Measurements from ENCODE around the gene FCHSD2. TPM values are rescaled to one million over a fixed set of nuclear protein-coding genes. Genes with fewer than 3 reads are reported as not detected.
"Not testable (repeated sequence)": the region's sequence is repeated elsewhere in the genome, so short reads cannot be mapped to it uniquely, and the experiment has no call there.

Gene FCHSD2
- total RNA-seq, 2 donors from 2014 or later: 41.1 to 45.0 TPM

DNA sequence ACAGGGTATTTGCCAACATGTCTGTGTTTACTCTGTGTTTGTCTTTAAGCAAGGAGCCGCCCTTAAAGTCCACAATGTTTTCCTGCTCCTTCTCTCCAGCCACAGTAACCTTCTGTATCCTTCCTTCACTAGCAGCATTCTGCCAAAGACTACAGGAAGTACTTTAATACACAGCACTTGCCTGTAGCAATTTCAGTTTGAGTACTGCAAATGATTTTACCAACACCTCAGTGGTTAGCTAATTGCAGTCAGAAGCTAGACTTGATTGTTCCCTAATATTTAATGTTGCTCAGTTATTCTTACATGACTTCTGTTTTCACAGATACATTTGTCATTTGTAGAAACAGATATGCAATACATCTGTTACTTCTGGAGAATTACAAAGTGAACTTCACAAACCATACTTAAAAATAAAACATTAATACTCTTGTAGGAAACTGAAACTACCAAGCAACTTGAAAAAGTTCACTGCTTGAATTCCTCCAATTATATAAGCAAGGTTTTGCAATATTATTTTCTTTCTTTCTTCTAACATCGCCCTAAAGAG is 69.1 kb downstream of the FCHSD2 start:
- Mint-ChIP-seq H3K36me3 (ENCODE audit: low read depth) (peaks cover 6% of the 10 kb centered on the region), H3K4me1 (peaks cover 40% of the 10 kb centered on the region), H3K27ac (peak overlapping the region; percentile 51), H3K27me3 (no peaks in the 10 kb centered on the region), H3K4me3 (no peak overlapping the region)
- H3K9me3 ChIP-seq (ENCODE audit: control insufficient read depth, low read length, poor library complexity, severe bottlenecking): no peaks in the 10 kb centered on the region
- ATAC-seq: peak; percentile 39
- DNase-seq: no peak

DNA sequence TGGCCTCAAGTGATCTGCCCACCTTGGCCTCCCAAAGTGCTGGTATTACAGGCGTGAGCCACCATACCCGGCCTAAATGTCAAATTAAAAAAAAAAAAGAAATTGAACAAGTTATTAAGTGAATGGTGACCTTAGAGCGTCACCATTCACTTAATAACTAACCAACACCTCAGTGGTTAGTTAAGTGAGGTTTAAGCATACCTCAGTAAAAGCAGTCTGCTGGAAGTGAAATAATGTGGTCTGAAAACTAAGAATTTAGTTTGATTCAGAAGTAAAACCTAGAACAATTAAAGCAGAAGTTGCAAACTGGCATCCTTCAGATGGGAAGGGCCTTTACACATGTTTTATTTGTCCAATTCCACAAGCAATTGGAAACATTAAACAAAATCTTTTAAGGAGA is 71.5 kb downstream of the FCHSD2 start:
- no peaks in the 10 kb centered on the region for H3K27me3 Mint-ChIP-seq
- H3K27ac Mint-ChIP-seq: no peak overlapping the region
- peaks cover 6% of the 10 kb centered on the region for H3K36me3 Mint-ChIP-seq (ENCODE audit: low read depth)

DNA sequence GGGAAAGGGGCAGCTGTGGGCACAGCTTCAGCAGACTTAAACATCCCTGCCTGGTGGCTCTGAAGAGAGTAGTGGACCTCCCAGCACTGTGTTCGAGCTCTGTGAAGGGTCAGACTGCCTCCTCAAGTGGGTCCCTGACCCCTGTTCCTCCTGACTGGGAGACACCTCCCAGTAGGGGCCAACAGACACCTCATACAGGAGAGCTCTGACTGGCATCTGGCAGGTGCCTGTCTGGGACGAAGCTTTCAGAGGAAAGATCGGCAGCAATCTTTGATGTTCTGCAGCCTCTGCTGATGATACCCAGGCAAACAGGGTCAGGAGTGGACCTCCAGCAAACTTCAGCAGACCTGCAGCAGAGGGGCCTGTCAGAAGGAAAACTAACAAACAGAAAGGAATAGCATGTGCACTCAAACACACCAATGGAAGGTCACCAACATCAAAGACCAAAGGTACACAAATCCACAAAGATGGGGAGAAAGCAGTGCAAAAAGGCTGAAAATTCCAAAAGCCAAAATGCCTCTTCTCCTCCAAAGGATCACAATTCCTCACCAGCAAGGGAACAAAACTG is 80.2 kb downstream of the FCHSD2 start:
- H3K36me3 Mint-ChIP-seq (ENCODE audit: low read depth); H3K27me3 Mint-ChIP-seq; H3K9me3 ChIP-seq (ENCODE audit: control insufficient read depth, low read length, poor library complexity, severe bottlenecking); DNase-seq; H3K27ac Mint-ChIP-seq; ATAC-seq; H3K4me3 Mint-ChIP-seq: not testable (repeated sequence)
- peaks cover 26% of the 10 kb centered on the region for H3K4me1 Mint-ChIP-seq

More for the DNA sequence above, 71.5 kb downstream of the FCHSD2 start:
- ATAC-seq (no peak), DNase-seq (no peak)
- peaks cover 43% of the 10 kb centered on the region for H3K4me1 Mint-ChIP-seq
- no peaks in the 10 kb centered on the region for H3K9me3 ChIP-seq (ENCODE audit: control insufficient read depth, low read length, poor library complexity, severe bottlenecking)
- no peak overlapping the region for H3K4me3 Mint-ChIP-seq

DNA sequence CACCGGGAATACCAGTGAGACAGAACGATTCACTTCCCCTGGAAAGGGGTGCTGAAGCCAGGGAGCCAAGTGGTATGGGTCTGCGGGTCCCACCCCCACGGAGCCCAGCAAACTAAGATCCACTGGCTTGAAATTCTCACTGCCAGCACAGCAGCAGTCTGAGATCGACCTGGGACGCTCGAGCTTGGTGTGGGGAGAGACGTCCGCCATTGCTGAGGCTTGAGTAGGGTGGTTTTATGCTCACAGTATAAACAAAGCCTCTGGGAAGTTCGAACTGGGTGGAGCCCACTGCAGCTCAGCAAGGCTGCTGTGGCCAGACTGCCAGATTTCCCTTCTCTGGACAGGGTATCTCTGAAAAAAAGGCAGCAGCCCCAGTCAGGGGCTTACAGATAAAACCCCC is 80.7 kb downstream of the FCHSD2 start:
- H3K4me1 Mint-ChIP-seq: peaks cover 26% of the 10 kb centered on the region
- not testable (repeated sequence) for DNase-seq; ATAC-seq; H3K27ac Mint-ChIP-seq; H3K9me3 ChIP-seq (ENCODE audit: control insufficient read depth, low read length, poor library complexity, severe bottlenecking); H3K27me3 Mint-ChIP-seq; H3K36me3 Mint-ChIP-seq (ENCODE audit: low read depth); H3K4me3 Mint-ChIP-seq

DNA sequence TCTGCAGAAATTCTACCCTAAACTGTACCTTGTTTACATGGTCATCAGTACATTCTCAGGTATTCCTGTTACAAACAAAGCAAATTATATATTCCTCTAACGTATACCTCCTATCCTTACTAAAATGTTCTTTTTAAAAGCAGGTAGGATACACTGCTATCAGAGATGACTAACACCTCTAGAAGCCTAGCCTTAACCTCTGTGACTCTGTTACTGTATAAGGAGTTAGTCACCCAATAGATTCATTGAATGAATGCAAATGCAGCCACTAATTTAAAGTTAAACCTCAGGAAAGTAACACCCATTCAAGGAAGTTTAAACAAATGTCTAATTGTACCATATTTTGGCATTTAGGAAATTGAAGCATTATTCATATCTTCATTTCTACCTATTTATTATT is 82.2 kb downstream of the FCHSD2 start:
- DNase-seq: no peak
- Mint-ChIP-seq H3K27ac (no peak overlapping the region), H3K36me3 (ENCODE audit: low read depth) (peaks cover 8% of the 10 kb centered on the region), H3K27me3 (no peaks in the 10 kb centered on the region), H3K4me1 (peaks cover 16% of the 10 kb centered on the region), H3K4me3 (no peak overlapping the region)
- no peak for ATAC-seq
- no peaks in the 10 kb centered on the region for H3K9me3 ChIP-seq (ENCODE audit: control insufficient read depth, low read length, poor library complexity, severe bottlenecking)

DNA sequence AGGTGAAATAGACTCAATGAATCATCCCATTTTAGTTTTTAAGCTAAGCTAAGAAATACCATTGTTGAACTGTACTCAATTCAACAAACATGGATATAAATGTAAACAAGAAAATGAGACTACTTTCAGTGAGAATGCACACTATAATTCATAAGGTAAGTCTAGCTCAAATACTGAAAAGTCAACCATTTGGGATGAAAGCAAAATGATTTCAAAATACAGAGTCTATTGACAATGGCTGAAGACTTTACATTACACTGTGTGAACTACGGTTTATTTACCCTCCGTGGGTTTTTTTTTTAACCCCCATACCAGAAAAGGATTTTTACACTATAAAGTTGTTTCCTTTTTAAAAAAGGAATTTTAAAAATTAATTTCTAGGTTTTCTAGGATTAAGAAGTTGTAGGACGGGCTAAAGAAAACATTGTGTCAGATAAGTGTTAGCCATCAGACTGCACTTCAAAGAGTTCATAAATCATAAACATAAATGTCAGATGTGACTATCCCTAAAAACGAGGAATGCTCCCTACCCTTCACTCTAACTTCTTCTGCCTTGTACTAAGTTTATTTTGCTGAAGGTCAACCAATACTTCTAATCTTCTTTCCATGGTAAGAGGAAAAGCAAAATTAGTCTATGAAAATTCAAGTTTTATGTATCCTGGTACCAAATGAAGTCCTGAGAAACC is 83.0 kb downstream of the FCHSD2 start:
- Mint-ChIP-seq H3K36me3 (ENCODE audit: low read depth) (peaks cover 7% of the 10 kb centered on the region), H3K4me1 (peaks cover 14% of the 10 kb centered on the region), H3K27me3 (no peaks in the 10 kb centered on the region), H3K4me3 (no peak overlapping the region), H3K27ac (no peak overlapping the region)
- H3K9me3 ChIP-seq (ENCODE audit: control insufficient read depth, low read length, poor library complexity, severe bottlenecking): no peaks in the 10 kb centered on the region
- DNase-seq (no peak), ATAC-seq (no peak)

DNA sequence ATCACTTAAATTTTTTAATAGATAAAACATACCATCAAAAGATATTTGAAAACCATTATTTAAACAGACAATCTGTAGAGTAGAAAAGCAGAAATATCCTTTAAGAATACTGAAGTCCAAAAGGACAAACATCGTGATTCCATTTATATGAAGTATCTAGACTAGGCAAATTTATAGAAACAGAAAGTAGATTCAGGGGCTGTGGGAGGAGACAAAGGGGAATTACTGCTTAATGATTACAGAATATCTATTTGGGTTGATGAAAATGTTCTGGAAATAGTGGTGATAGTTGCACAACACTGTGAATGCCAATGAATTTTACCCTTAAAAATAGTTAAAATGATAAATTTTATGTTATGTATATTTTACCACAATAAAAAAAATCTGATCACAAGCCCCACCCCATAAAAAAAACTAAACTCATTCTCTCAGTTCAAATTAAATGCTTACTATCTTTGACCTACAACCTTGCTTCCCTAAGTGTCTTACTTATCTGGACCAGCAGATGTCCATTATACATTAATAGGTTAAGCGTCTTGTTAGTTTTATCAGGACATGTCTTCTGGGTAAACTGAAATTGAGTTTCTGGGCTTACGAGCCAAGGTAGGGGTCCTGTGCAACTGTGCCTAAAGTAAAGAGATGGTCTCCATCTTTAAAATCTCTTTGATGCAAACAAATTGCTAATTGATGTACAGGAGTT is 86.3 kb downstream of the FCHSD2 start:
- H3K27ac Mint-ChIP-seq: no peak overlapping the region
- H3K36me3 Mint-ChIP-seq (ENCODE audit: low read depth): peaks cover 5% of the 10 kb centered on the region
- no peak for ATAC-seq
- peaks cover 6% of the 10 kb centered on the region for H3K4me1 Mint-ChIP-seq
- no peaks in the 10 kb centered on the region for H3K9me3 ChIP-seq (ENCODE audit: control insufficient read depth, low read length, poor library complexity, severe bottlenecking)
- H3K27me3 Mint-ChIP-seq: no peaks in the 10 kb centered on the region
- DNase-seq: no peak
- no peak overlapping the region for H3K4me3 Mint-ChIP-seq

DNA sequence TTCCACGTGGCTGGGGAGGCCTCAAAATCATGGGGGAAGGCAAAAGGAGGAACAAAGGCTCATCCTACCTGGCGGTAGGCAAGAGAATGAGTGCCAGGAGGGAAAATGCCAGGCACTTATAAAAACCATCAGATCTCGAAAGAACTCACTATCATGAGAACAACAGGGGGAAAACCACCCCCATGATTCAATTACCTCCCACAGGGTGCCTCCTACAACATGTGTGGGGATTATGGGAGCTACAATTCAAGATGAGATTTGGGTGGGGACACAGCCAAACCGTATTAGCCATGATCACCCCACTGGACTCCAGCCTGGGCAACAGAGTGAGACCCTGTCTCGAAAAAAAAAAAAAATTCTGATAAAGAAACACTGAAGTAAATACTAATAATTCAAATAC is 87.1 kb downstream of the FCHSD2 start:
- Mint-ChIP-seq H3K4me1 (peaks cover 3% of the 10 kb centered on the region), H3K27me3 (no peaks in the 10 kb centered on the region), H3K4me3 (no peak overlapping the region), H3K36me3 (ENCODE audit: low read depth) (peaks cover 2% of the 10 kb centered on the region), H3K27ac (no peak overlapping the region)
- no peak for DNase-seq
- no peaks in the 10 kb centered on the region for H3K9me3 ChIP-seq (ENCODE audit: control insufficient read depth, low read length, poor library complexity, severe bottlenecking)
- ATAC-seq: no peak

DNA sequence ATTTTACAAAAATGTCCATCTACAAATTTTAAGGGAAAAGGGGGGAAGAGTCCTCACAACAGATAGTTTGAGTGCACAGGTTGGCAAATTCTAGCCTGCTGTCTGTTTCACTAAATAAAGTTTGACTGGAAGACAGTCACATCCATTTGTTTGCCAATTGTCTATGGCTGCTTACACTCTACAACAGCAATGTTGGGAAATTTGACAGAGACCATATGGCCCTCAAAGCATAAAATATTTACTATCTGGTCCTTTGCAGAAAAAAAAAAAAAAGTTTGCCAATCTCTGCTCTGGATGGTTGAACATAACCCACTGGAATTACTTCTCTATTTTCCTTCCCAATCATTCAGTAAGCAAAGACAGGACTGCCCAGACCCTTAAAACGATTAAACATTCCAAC is 88.2 kb downstream of the FCHSD2 start:
- no peak for DNase-seq
- H3K9me3 ChIP-seq (ENCODE audit: control insufficient read depth, low read length, poor library complexity, severe bottlenecking): no peaks in the 10 kb centered on the region
- peaks cover 3% of the 10 kb centered on the region for H3K4me1 Mint-ChIP-seq
- H3K27me3 Mint-ChIP-seq: no peaks in the 10 kb centered on the region
- no peak overlapping the region for H3K4me3 Mint-ChIP-seq
- no peak for ATAC-seq
- peaks cover 2% of the 10 kb centered on the region for H3K36me3 Mint-ChIP-seq (ENCODE audit: low read depth)
- H3K27ac Mint-ChIP-seq: no peak overlapping the region

DNA sequence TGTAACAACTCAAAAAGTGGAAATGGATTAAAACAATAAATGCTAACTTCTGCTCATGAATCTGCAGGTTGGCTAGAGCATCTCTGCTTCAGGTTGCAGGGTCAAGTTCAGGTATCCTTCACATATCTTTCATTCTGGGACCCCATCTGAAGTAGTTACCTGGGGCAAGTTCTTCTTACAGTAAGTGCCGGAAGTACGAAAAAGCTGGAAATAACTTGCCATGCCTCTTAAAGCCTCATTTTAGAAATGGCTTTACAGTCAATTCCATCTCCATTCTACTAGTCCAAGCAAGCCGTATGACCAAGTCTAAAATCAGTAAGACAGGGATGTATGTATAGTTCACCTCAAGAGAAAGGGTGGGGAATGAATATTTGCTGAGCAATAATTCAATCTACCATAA is 93.7 kb downstream of the FCHSD2 start:
- H3K27me3 Mint-ChIP-seq: no peaks in the 10 kb centered on the region
- H3K9me3 ChIP-seq (ENCODE audit: control insufficient read depth, low read length, poor library complexity, severe bottlenecking): no peaks in the 10 kb centered on the region
- ATAC-seq (no peak), DNase-seq (no peak)
- H3K4me3 Mint-ChIP-seq: peak overlapping the region; percentile 67
- peak overlapping the region; percentile 19 for H3K27ac Mint-ChIP-seq
- peaks cover 13% of the 10 kb centered on the region for H3K4me1 Mint-ChIP-seq
- H3K36me3 Mint-ChIP-seq (ENCODE audit: low read depth): no peaks in the 10 kb centered on the region

DNA sequence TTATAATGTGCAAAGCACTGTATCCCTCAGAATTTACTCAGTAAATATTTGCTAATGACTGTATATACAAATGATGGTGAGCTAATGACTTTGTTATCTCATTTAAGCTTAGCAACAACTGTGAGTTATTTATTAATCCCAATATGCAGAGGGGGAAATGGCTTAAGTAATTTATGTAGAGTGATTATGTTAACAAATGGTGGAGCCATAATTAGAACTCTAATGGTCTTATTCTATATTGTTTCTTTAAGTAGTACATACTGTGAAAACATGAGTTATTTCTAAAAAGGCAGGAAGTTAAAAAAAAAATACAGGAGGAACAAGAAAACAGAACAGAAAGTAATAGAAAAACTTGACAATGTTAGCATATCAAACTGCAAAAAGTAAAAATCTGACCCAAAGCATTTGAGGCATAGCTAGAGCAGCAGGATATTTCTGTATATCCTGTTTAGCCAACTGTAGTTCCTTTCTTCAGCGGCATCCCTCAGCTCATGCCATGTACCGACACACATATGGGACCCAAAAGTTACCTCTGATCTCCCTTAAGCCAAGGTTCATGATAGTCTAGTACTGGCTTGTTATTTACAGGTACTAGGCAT is 94.2 kb downstream of the FCHSD2 start:
- ATAC-seq (peak; percentile 54), DNase-seq (no peak)
- H3K9me3 ChIP-seq (ENCODE audit: control insufficient read depth, low read length, poor library complexity, severe bottlenecking): no peaks in the 10 kb centered on the region
- peak overlapping the region; percentile 19 for H3K27ac Mint-ChIP-seq
- peaks cover 13% of the 10 kb centered on the region for H3K4me1 Mint-ChIP-seq
- H3K27me3 Mint-ChIP-seq: no peaks in the 10 kb centered on the region
- H3K36me3 Mint-ChIP-seq (ENCODE audit: low read depth): no peaks in the 10 kb centered on the region
- H3K4me3 Mint-ChIP-seq: peak overlapping the region; percentile 67

DNA sequence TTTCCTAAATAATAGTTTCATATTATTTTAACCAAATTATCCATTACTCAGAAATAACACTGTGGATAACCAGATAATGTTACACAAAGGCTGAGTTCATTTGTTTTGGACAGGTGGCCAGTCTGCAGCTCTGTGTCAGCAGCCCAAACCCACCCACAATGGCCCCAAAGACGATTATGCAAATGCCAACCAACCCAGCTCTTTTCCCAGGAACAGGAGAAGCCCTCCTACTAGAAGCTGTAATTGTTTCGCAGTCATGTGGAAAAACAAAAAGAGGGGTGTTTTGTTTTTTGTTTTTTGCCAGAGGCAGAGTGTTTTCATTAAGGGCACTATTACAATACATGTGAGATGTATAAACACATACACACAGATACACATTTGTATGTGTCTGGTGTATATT is 102.1 kb downstream of the FCHSD2 start:
- Mint-ChIP-seq H3K4me1 (peaks cover 14% of the 10 kb centered on the region), H3K4me3 (no peak overlapping the region), H3K27me3 (no peaks in the 10 kb centered on the region), H3K27ac (no peak overlapping the region), H3K36me3 (ENCODE audit: low read depth) (peaks cover 3% of the 10 kb centered on the region)
- ATAC-seq (no peak), DNase-seq (no peak)
- H3K9me3 ChIP-seq (ENCODE audit: control insufficient read depth, low read length, poor library complexity, severe bottlenecking): no peaks in the 10 kb centered on the region

DNA sequence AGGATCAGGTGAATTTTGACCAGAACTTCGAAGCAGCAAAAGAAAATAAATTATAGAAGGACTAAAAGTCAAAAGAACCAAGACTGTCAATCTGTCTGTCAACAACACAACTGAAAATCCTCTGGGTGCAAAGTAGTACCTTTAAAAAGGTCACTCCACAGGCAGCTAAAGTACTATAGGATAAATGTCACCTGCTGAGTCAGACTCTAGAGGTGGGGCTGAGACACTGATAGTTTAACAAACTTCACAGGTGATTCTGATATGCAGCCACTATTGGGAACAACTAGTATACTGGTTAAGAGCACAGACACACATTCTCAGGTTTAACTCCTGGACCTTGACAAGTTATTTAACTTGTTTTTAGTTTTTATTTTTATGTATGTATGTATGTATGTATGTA is 107.3 kb downstream of the FCHSD2 start:
- H3K27ac Mint-ChIP-seq: peak overlapping the region; percentile 90
- no peak for DNase-seq
- peak; percentile 65 for ATAC-seq
- peaks cover 3% of the 10 kb centered on the region for H3K36me3 Mint-ChIP-seq (ENCODE audit: low read depth)
- peak overlapping the region; percentile 75 for H3K4me3 Mint-ChIP-seq
- H3K27me3 Mint-ChIP-seq: no peaks in the 10 kb centered on the region
- peaks cover 24% of the 10 kb centered on the region for H3K4me1 Mint-ChIP-seq
- no peaks in the 10 kb centered on the region for H3K9me3 ChIP-seq (ENCODE audit: control insufficient read depth, low read length, poor library complexity, severe bottlenecking)
